Ammon's horn (tissue), 1 donor: ENCODE results near the gene FANCC.

Experiments used
- DNase-seq: peaks from one replicate; pipeline ENCODE4 v3.0.0-alpha.2; 2016; ENCODE audit warnings: low spot score

Gene FANCC

DNA sequence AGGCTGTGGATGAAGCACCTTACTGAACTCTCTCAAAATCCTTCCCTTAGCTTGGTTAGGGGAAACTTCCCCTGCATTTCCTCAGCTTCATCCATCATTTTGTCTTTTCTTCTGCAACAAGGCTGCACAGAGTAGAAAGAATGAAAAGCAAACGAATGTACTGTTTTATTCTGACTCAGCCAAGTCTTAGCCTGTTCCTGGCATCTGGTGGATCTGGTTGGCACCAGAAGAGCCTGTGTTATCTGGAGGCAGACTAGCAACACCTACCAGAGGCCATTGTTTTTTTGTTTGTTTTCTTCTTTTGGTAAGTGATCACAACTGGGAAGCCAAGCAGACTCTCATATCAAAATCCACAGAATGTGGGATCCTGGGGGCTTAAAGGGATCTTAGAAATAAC is 200.7 kb downstream of the FANCC start:
- DNase-seq, result no peak

GRCh38 chr9:95116002-95116807 is 201.3 kb downstream of the FANCC start:
- no peak for DNase-seq

GRCh38 chr9:95115104-95115503 is 202.4 kb downstream of the FANCC start:
- no peak for DNase-seq

DNA sequence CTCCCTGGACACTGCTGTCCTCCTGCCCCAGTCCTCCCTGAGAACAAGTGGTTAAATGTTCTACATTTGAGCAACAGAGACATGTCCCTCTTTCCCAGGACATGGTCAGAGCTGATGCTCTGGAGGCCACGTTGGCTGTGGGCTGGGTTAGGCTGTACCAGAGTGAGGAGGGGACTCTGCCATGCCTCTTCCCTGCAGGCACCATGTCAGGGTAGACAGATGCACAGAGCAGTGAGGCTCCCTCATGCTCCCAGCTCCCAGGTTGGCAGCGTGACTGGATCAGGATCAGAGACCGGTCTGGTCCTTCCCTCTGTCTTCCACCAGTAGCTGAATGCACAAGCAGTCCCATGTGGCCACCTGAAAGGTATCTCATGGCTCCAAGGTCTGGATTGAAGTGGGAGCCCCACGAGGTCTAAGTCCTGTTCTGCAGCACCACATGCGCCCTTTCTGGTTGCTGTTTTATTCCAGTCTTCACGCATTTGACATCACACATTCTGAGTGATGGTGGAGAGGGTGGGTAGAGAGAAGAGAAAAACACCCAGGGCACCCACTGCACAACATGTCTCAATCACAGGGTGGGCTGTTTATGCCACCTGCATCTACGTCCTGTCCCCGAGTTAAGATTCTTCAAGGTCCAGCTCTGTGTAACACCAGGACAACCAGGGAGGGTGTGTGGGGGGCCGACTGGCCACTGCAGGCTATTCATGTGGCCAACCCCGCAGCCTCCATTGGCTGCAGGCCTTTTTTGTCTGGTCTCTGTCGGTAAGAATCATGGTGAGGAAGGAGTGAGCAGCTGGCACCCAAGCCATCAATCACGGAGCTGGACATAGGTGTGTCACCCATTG is 204.9 kb downstream of the FANCC start:
- no peak for DNase-seq

GRCh38 chr9:95111716-95112115 is 205.8 kb downstream of the FANCC start:
- DNase-seq, result no peak

DNA sequence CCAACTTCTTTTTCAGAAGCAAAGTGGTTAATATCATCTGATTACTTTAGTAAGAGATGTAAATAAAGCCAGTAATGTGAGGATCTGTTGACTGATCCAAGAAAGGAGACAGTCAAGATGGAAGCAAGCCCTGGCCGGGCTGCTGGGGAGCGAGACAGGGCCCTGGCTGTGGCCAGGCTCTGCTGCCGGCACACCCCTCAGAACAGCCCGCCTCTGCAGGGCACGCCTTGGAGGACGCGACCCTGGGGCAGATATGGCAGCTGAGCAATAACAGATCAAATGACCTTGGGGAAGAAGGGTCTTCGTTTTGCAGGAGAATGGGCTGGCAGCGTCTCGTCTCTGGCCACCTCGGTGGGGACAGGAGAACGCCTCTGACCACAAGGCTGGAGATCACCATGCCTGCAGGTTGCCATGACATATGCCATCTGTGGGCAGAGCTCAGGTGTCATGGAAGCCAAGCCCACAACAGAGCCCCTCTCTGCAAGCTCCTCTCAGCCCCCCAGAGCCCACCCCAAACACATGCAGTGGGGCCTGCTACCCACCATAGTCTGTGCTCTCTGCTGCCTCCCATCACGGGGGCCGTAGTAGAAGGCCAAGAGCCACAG is 206.5 kb downstream of the FANCC start:
- DNase-seq, result no peak

DNA sequence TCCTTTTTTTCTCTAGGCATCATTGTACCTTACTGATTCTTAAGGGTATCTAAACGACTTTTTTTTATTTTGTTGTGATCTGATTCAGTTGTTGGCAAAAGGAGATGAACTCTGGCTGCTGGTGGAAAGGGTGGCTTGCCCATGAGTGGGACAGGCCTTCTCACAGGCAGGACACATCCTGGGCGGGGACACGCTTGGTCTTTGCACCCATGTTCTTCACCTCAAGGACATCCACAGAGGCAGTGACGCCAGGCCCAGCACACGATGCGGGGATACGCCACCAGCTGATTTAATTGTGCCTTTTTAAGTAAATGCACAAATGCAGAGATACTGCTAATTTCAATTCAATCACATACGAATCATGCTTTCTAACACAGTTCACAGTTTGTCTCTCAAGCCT is 208.1 kb downstream of the FANCC start:
- DNase-seq, result no peak

GRCh38 chr9:95108777-95109176 is 208.7 kb downstream of the FANCC start:
- no peak for DNase-seq

DNA sequence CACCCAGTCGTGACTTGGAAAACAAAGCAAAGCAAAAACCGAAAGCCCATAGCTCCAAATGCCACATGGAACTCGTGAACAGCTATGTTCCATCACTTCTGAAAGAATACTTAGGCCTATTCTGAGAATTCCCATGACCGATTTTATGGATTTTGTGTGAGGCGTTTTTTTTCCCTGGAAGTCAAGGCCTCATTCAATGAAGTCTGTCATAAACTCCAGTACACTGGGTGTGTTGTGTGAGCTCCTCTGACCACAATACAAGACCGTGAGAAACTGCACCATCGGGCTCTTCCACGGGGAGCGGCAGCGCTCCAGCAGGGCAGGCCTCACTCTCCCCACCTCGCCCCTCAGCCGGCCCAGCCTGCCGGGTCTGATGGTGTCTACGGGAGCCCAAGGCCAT is 209.5 kb downstream of the FANCC start:
- DNase-seq, result peak; percentile 59

- DNase-seq, result no peak
Measured at GRCh38 chr9:95107001-95107749, 210.3 kb downstream of the FANCC start.

DNA sequence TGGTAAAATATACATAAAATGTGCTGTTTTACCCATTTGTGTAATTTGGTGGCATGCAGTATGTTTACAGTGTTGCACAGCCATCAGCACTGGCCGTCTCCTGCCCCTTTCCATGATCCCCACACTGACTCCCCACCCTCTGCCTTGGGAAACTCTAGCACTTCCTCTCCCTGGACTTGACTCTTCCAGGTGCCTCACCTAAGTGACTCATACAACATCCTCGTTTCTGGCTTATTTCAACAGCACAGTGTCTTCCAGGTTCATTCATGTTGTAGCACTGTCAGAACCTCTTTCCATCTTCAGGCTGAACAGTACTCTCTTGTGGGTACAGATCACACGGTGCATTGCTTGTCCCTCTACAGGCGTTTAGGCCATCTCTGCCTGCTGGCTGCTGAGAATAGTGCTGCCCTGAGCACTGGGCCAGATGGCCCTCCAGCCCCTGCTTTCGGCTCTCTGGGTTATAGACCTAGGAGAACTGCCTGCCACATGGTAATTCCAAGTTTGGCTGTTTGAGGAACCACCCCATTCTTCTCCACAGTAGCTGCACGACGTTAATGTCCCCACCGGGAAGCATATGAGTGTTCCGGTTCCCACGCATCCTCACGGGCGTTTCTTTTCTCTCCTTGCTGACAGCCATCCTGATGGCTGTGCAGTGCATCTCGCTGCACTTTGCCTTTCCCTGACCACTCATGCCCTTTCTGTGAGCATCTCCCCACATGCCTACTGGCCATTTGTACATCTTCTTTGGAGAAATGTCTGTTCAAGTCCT is 211.8 kb downstream of the FANCC start:
- no peak for DNase-seq

- no peak for DNase-seq
Measured at GRCh38 chr9:95104980-95105379, 212.5 kb downstream of the FANCC start.

- DNase-seq, result no peak
Measured at GRCh38 chr9:95104581-95104960, 212.9 kb downstream of the FANCC start.

DNA sequence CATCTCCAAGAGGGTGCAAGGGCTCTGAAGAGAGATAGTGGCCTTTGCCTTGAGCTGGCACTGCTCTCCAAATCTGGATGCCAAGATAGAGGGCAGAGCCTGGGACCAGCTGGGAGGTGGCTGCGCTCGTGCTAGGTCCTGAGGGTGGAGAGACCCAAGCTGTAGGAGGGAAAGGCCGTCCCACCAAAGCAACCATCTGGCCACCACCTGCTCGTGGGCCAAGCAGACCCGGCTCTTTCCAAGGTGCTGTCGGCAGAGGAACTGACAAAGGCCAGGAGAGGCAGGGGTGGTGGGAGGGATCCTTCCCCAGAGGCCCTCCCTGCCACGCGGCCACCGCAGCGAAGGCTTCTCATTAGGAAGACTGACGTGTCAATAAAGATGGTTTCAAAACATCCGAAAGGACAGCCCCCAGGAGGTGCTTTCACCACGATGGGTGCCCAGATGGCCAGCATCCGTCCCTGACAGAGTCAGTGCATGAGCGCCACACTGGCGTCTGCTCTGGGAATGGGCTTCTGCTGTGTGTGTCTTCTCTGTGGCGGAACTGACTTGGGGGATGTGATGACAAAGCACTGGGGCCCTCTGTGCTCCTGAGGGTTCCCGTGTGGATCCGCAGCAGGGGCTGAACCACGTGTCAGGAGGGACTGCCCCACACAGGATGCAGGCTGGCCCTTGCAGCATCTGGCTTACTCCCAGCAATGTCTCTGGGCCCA is 213.5 kb downstream of the FANCC start:
- DNase-seq, result no peak

DNA sequence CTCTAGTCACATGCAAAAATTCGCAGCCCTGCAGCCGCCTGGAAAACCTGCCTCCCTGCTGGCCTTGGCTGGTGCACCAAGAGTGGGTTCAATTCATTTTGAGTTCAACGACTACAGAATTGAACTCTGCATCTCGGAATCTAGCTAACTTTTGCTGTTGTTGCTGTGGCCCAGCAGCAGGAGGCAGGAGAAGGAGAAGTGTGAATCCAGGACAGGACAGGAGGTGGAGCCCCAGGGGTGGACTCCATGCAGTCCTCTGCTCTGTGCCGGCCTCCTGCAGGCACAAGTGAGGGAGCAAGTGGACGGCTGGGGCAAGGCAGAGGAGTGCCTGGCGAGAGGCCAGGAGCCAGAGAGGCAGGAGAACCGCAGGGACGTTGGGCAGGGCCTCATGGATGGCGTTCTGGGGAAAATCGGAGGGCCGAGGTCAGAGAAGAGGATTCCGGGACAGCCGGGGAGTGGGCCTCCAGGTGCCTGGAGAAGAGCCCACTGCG is 214.2 kb downstream of the FANCC start:
- DNase-seq, result no peak

- DNase-seq, result no peak
Measured at GRCh38 chr9:95102572-95102971, 214.9 kb downstream of the FANCC start.

- DNase-seq, result peak; percentile 94
Measured at GRCh38 chr9:95102001-95102433, 215.5 kb downstream of the FANCC start.

GRCh38 chr9:95101326-95101725 is 216.2 kb downstream of the FANCC start:
- DNase-seq, result no peak

GRCh38 chr9:95100071-95100627 is 217.4 kb downstream of the FANCC start:
- no peak for DNase-seq
